ENCODE measurements around the gene MYO3A. TPM values are rescaled to one million over a fixed set of nuclear protein-coding genes. Genes with fewer than 3 reads are reported as not detected.

Gene MYO3A
- total RNA-seq, 1 experiment from 2014 or later: not detected

GRCh38 chr10:25959540-25960232, 25.7 kb downstream of the MYO3A start:
- CTCF ChIA-PET: no interaction called here
- BruUV-seq (replicated peaks): no TSS peak
- Histone ChIP-seq H3K36me3 (ENCODE audit: control insufficient read depth, insufficient read depth, low read length) (no peaks in the 10 kb centered on the region), H3K9me3 (ENCODE audit: control insufficient read depth, insufficient read depth, low read depth, low read length) (no peaks in the 10 kb centered on the region), H3K4me3 (ENCODE audit: low read depth in 2 of 2, low read length in 2 of 2) (no peak overlapping the region), H3K27me3 (ENCODE audit: control insufficient read depth, insufficient read depth, low read length) (no peaks in the 10 kb centered on the region), H3K27ac (ENCODE audit: low read length) (no peak overlapping the region), H3K4me1 (ENCODE audit: control insufficient read depth, insufficient read depth, low read length) (no peaks in the 10 kb centered on the region)
- in situ Hi-C loops (cut with HindIII; ENCODE audit: low pct_unique_long_range_greater_than_20kb, low sequenced_read_pairs): no loop called here
- intact Hi-C loops (cut with micrococcal nuclease; ENCODE audit: unreplicated experiment): no loop called here
- no peak for ATAC-seq
- no peak for DNase-seq (ENCODE audit: low read depth, low spot score)
- TF ChIP-seq CTCF (IDR thresholded peaks at IDR 0.05) (no peak), SIN3A (IDR thresholded peaks at IDR 0.05; ENCODE audit: borderline replicate concordance, insufficient read depth, low read depth, low read length) (no peak), REST (IDR thresholded peaks at IDR 0.05; ENCODE audit: insufficient read depth in 1 of 2, low read depth in 2 of 2, low read length in 1 of 2) (no peak), POLR2AphosphoS5 (IDR thresholded peaks at IDR 0.05; ENCODE audit: low read depth, low read length) (no peak), TCF7L2 (IDR thresholded peaks at IDR 0.05; ENCODE audit: low read depth, low read length) (no peak)
- POLR2A ChIA-PET: no interaction called here

- CTCF ChIA-PET: no interaction called here
- Histone ChIP-seq H3K27me3 (ENCODE audit: control insufficient read depth, insufficient read depth, low read length) (no peaks in the 10 kb centered on the region), H3K36me3 (ENCODE audit: control insufficient read depth, insufficient read depth, low read length) (no peaks in the 10 kb centered on the region), H3K9me3 (ENCODE audit: control insufficient read depth, insufficient read depth, low read depth, low read length) (no peaks in the 10 kb centered on the region), H3K4me1 (ENCODE audit: control insufficient read depth, insufficient read depth, low read length) (no peaks in the 10 kb centered on the region), H3K27ac (ENCODE audit: low read length) (no peak overlapping the region), H3K4me3 (ENCODE audit: low read depth in 2 of 2, low read length in 2 of 2) (no peak overlapping the region)
- BruUV-seq (replicated peaks): no TSS peak
- intact Hi-C loops (cut with micrococcal nuclease; ENCODE audit: unreplicated experiment): no loop called here
- TF ChIP-seq POLR2AphosphoS5 (IDR thresholded peaks at IDR 0.05; ENCODE audit: low read depth, low read length) (no peak), REST (IDR thresholded peaks at IDR 0.05; ENCODE audit: insufficient read depth in 1 of 2, low read depth in 2 of 2, low read length in 1 of 2) (no peak), SIN3A (IDR thresholded peaks at IDR 0.05; ENCODE audit: borderline replicate concordance, insufficient read depth, low read depth, low read length) (no peak), TCF7L2 (IDR thresholded peaks at IDR 0.05; ENCODE audit: low read depth, low read length) (no peak), CTCF (IDR thresholded peaks at IDR 0.05) (no peak)
- POLR2A ChIA-PET: no interaction called here
- in situ Hi-C loops (cut with HindIII; ENCODE audit: low pct_unique_long_range_greater_than_20kb, low sequenced_read_pairs): no loop called here
- DNase-seq (ENCODE audit: low read depth, low spot score): no peak
- no peak for ATAC-seq
Observed at GRCh38 chr10:25965584-25965983, 31.6 kb downstream of the MYO3A start.
